ENCODE results near the gene BUD31. TPM values are rescaled to one million over a fixed set of nuclear protein-coding genes. Genes with fewer than 3 reads are reported as not detected.
A peak's percentile ranks its signal among the peaks of the same experiment; 100 is the strongest.

BUD31 gene
- total and polyA plus RNA-seq, 9 of the 15 experiments (the other 6 are each of a cell fraction or from before 2014, with no cell fraction given): 105 to 342 (median 247) TPM

DNA sequence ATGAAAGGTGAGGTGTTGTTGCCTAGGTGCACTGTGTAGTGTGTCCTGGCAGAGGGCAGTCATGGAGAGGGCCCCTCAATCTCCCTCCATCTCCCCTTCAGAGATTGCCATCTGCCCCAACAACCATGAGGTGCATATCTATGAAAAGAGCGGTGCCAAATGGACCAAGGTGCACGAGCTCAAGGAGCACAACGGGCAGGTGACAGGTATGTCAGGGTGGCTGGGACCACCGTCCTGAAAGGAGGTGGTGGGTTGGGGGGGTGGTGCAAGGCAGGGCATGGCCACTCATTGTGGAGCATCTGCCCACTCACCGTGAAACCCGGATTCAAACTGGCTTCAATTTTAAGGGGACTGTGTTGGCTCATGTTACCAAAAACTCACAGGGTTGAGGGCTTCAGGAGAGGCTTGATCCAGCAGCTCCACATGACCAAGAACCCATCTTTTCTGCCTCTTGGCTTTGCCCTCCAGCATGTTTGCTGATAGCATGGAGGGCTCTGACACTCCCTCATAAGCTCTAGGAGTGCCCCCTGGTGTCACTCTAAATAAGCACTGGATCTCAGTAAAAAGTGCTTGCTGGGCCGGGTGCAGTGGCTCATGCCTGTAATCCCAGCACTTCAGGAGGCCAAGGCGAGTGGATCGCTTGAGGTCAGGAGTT is 22.1 kb upstream of the BUD31 start:
- Histone ChIP-seq H3K4me3 (no peak overlapping the region), H3K36me3 (ENCODE audit: control insufficient read depth, insufficient read depth, low read length) (peaks cover 79% of the 10 kb centered on the region; the same call in 2 of the 3 replicates), H3K9me3 (replicated peaks; ENCODE audit: control insufficient read depth, insufficient read depth, low read depth, low read length) (no peaks in the 10 kb centered on the region), H3K4me1 (replicated peaks in 1 of 2; ENCODE audit: control insufficient read depth in 2 of 2, insufficient read depth in 2 of 2, low read length in 2 of 2) (peaks cover 0 to 27% of the 10 kb centered on the region in 2 experiments; a peak in 2 of 5 replicates), H3K27me3 (ENCODE audit: control insufficient read depth in 2 of 2, insufficient read depth in 2 of 2, low read length in 2 of 2) (no peaks in the 10 kb centered on the region), H2AFZ (ENCODE audit: low read depth, low read length) (no peak overlapping the region), H4K20me1 (replicated peaks; ENCODE audit: control insufficient read depth, insufficient read depth, low read length) (peaks cover 19% of the 10 kb centered on the region), H3K79me2 (ENCODE audit: control insufficient read depth, insufficient read depth, low read length) (peaks cover 29% of the 10 kb centered on the region), H3K27ac (ENCODE audit: extremely low read depth, low read depth, low read length) (no peak overlapping the region), H3K4me2 (ENCODE audit: insufficient read depth, low read length) (no peak overlapping the region), H3K9me1 (ENCODE audit: control insufficient read depth, insufficient read depth, low read length) (peaks cover 6% of the 10 kb centered on the region), H3K9ac (ENCODE audit: insufficient read depth in 1 of 2, low read depth in 2 of 2, low read length in 2 of 2) (peak overlapping the region in 1 of 2 experiments; percentile 6; a peak in 1 of 4 replicates)
- WGBS (ENCODE audit: insufficient coverage, low coverage, missing lambda C conversion rate): 82% methylated on average over 9 of the region's 9 CpGs
- POLR2A ChIA-PET: interaction anchor here (0.7 to 2.5 kb wide), 7 partner anchors 7 to 676 kb away, joined by 3 to 13 read pairs (median 3); no protein-coding TSS in a partner anchor
- DNase-seq (ENCODE audit: extremely low read depth in 1 of 4, low spot score in 3 of 4) (peak in 2 of 4 experiments; percentile 62 to 74), FAIRE-seq (peak; percentile 91), ATAC-seq (peak; percentile 93)
- intact Hi-C loops (cut with micrococcal nuclease) (loop anchor here (1.0 to 5.0 kb wide), 4 partner anchors 21 to 244 kb away; partner anchors contain the start of genes ARPC1A and SMURF1), in situ Hi-C loops (cut with MboI) (no loop called here)
- no TSS peak for BruUV-seq (replicated peaks)
- CTCF ChIA-PET (ENCODE audit: low intra/inter-chr PET ratio): interaction anchor here (1.7 to 2.3 kb wide), 2 partner anchors 22 to 112 kb away, joined by 4 to 18 read pairs; no protein-coding TSS in a partner anchor
- TF ChIP-seq GATA2 (CRISPR knock-in tag; IDR thresholded peaks at IDR 0.05): peak; percentile 42; the same call in 1 of the 2 replicates
- TF ChIP-seq, protein P1, sequence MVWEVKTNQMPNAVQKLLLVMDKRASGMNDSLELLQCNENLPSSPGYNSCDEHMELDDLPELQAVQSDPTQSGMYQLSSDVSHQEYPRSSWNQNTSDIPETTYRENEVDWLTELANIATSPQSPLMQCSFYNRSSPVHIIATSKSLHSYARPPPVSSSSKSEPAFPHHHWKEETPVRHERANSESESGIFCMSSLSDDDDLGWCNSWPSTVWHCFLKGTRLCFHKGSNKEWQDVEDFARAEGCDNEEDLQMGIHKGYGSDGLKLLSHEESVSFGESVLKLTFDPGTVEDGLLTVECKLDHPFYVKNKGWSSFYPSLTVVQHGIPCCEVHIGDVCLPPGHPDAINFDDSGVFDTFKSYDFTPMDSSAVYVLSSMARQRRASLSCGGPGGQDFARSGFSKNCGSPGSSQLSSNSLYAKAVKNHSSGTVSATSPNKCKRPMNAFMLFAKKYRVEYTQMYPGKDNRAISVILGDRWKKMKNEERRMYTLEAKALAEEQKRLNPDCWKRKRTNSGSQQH (CRISPR knock-in tag; IDR thresholded peaks at IDR 0.05): 0 out of 2 replicates have a peak, but pooled peaks have one; percentile 40
- peak; percentile 24; the same call in 1 of the 2 replicates for TF ChIP-seq CTBP1 (IDR thresholded peaks at IDR 0.05; ENCODE audit: borderline replicate concordance)
- no peak for TF ChIP-seq JUND (IDR thresholded peaks at IDR 0.05; ENCODE audit: borderline replicate concordance, low read depth, low read length)
- no peak for TF ChIP-seq JUND (tag; IDR thresholded peaks at IDR 0.05; ENCODE audit: borderline replicate concordance, low read depth, low read length)
- TF ChIP-seq, protein P2, sequence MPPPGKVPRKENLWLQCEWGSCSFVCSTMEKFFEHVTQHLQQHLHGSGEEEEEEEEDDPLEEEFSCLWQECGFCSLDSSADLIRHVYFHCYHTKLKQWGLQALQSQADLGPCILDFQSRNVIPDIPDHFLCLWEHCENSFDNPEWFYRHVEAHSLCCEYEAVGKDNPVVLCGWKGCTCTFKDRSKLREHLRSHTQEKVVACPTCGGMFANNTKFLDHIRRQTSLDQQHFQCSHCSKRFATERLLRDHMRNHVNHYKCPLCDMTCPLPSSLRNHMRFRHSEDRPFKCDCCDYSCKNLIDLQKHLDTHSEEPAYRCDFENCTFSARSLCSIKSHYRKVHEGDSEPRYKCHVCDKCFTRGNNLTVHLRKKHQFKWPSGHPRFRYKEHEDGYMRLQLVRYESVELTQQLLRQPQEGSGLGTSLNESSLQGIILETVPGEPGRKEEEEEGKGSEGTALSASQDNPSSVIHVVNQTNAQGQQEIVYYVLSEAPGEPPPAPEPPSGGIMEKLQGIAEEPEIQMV (tag; conservative IDR thresholded peaks at IDR 0.05; ENCODE audit: low read depth): no peak
- TF ChIP-seq, protein P3, sequence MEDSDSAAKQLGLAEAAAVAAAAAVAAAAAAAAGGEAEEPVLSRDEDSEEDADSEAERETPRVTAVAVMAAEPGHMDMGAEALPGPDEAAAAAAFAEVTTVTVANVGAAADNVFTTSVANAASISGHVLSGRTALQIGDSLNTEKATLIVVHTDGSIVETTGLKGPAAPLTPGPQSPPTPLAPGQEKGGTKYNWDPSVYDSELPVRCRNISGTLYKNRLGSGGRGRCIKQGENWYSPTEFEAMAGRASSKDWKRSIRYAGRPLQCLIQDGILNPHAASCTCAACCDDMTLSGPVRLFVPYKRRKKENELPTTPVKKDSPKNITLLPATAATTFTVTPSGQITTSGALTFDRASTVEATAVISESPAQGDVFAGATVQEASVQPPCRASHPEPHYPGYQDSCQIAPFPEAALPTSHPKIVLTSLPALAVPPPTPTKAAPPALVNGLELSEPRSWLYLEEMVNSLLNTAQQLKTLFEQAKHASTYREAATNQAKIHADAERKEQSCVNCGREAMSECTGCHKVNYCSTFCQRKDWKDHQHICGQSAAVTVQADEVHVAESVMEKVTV (CRISPR knock-in tag; IDR thresholded peaks at IDR 0.05): peak; percentile 70
- TF ChIP-seq MYC (IDR thresholded peaks at IDR 0.05; ENCODE audit: low read depth, low read length): 0 out of 2 replicates have a peak, but pooled peaks have one; percentile 23
- TF ChIP-seq MYC (CRISPR knock-in tag; IDR thresholded peaks at IDR 0.05; ENCODE audit: borderline replicate concordance, low read depth): no peak
- TF ChIP-seq, protein P4, sequence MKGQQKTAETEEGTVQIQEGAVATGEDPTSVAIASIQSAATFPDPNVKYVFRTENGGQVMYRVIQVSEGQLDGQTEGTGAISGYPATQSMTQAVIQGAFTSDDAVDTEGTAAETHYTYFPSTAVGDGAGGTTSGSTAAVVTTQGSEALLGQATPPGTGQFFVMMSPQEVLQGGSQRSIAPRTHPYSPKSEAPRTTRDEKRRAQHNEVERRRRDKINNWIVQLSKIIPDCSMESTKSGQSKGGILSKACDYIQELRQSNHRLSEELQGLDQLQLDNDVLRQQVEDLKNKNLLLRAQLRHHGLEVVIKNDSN (CRISPR knock-in tag; IDR thresholded peaks at IDR 0.05): peak; percentile 64
- TF ChIP-seq ARNT (IDR thresholded peaks at IDR 0.05): peak in 1 of 2 experiments; percentile 34; a peak in 1 of 4 replicates
- TF ChIP-seq RAD21 (CRISPR knock-in tag; conservative IDR thresholded peaks at IDR 0.05 in 1 of 2, IDR thresholded peaks at IDR 0.05 in 1 of 2): peak; percentile 71 to 81
- TF ChIP-seq NRF1 (conservative IDR thresholded peaks at IDR 0.05 in 1 of 2, IDR thresholded peaks at IDR 0.05 in 1 of 2): 0 out of 4 replicates have a peak, but pooled peaks of 1 of the 2 experiments have one; percentile 10
